HG02763 (cell line): ENCODE data around the gene DOCK1.
"Not testable (repeated sequence)": the region's sequence is repeated elsewhere in the genome, so short reads cannot be mapped to it uniquely, and the experiment has no call there.

Experiments
- ATAC-seq: cut with Tn5 transposase; IDR thresholded peaks from one replicate; pipeline ENCODE4 v1.9.1; 2021; ENCODE audit warnings: mild to moderate bottlenecking, moderate library complexity; ENCODE audit not compliant: unreplicated experiment

Gene DOCK1

GRCh38 chr10:126904818-126905701 is at the start of gene DOCK1:
DOCK1 (plus strand) TSS chr10:126905428; CDS start chr10:126905518, 90 bp downstream.
- ATAC-seq: no peak

- no peak for ATAC-seq
Observed at GRCh38 chr10:126857178-126857806, 47.9 kb upstream of the DOCK1 start.

- no peak for ATAC-seq
Observed at GRCh38 chr10:126867567-126868365, 37.5 kb upstream of the DOCK1 start.

- ATAC-seq: no peak
Observed at GRCh38 chr10:126868371-126868770, 36.9 kb upstream of the DOCK1 start.

GRCh38 chr10:126872135-126872534 is 33.1 kb upstream of the DOCK1 start:
- ATAC-seq: no peak

- ATAC-seq: no peak
Observed at GRCh38 chr10:126872768-126873167, 32.5 kb upstream of the DOCK1 start.

- no peak for ATAC-seq
Observed at GRCh38 chr10:126876456-126876855, 28.8 kb upstream of the DOCK1 start.

- no peak for ATAC-seq
Observed at GRCh38 chr10:126877390-126877789, 27.8 kb upstream of the DOCK1 start.

GRCh38 chr10:126878594-126878993 is 26.6 kb upstream of the DOCK1 start:
- no peak for ATAC-seq

GRCh38 chr10:126880926-126881325 is 24.3 kb upstream of the DOCK1 start:
- no peak for ATAC-seq

GRCh38 chr10:126882055-126882454 is 23.2 kb upstream of the DOCK1 start:
- ATAC-seq: not testable (repeated sequence)

- ATAC-seq: not testable (repeated sequence)
Observed at GRCh38 chr10:126888436-126888835, 16.8 kb upstream of the DOCK1 start.

GRCh38 chr10:126889421-126889820 is 15.8 kb upstream of the DOCK1 start:
- no peak for ATAC-seq

- not testable (repeated sequence) for ATAC-seq
Observed at GRCh38 chr10:126890797-126891196, 14.4 kb upstream of the DOCK1 start.

- ATAC-seq: no peak
Observed at GRCh38 chr10:126892226-126893175, 12.7 kb upstream of the DOCK1 start.

GRCh38 chr10:126893206-126893605 is 12.0 kb upstream of the DOCK1 start:
- ATAC-seq: no peak

GRCh38 chr10:126893841-126894240 is 11.4 kb upstream of the DOCK1 start:
- ATAC-seq: no peak

- ATAC-seq: no peak
Observed at GRCh38 chr10:126895214-126895781, 9.9 kb upstream of the DOCK1 start.

GRCh38 chr10:126898460-126898859 is 6.8 kb upstream of the DOCK1 start:
- no peak for ATAC-seq

GRCh38 chr10:126899529-126899928 is 5.7 kb upstream of the DOCK1 start:
- not testable (repeated sequence) for ATAC-seq
